Amygdala (tissue), 56 donors: ENCODE results near the gene CACNA1C.

ENCODE experiments used
- DNase-seq, 56 donors: peaks; one replicate each; lab custom pipeline; 2025; lab: John Stamatoyannopoulos, UW

Gene CACNA1C

GRCh38 chr12:2616763-2617162, 564.0 kb downstream of the CACNA1C start:
- no peak for DNase-seq

- DNase-seq = no peak
Observed at GRCh38 chr12:2617365-2617764, 564.6 kb downstream of the CACNA1C start.

- DNase-seq = no peak
Observed at GRCh38 chr12:2618291-2618995, 565.7 kb downstream of the CACNA1C start.

GRCh38 chr12:2619136-2619535, 566.3 kb downstream of the CACNA1C start:
- DNase-seq = no peak

DNA sequence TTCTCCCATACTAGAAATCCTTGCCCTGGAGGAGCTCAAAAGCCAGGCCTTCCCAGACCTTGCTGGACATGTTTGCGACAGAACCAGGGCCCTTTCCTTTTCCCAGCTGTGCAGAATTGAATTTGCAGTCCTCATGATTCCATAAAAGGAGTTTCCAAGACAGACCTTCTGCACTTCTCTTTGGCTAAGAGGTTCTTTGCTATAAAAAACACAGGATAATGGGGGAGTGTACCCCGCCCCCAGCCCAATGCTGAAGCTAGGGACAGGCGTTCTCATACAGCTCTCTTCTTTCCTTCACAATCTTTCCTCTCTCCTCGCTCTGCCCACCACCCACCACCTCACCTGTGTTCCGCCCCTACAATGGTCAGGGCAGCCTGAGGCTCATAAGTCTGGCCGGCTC, 569.7 kb downstream of the CACNA1C start:
- peak in 1 of 56 donors; percentile 8 for DNase-seq

GRCh38 chr12:2623472-2623871, 570.7 kb downstream of the CACNA1C start:
- DNase-seq = no peak

DNA sequence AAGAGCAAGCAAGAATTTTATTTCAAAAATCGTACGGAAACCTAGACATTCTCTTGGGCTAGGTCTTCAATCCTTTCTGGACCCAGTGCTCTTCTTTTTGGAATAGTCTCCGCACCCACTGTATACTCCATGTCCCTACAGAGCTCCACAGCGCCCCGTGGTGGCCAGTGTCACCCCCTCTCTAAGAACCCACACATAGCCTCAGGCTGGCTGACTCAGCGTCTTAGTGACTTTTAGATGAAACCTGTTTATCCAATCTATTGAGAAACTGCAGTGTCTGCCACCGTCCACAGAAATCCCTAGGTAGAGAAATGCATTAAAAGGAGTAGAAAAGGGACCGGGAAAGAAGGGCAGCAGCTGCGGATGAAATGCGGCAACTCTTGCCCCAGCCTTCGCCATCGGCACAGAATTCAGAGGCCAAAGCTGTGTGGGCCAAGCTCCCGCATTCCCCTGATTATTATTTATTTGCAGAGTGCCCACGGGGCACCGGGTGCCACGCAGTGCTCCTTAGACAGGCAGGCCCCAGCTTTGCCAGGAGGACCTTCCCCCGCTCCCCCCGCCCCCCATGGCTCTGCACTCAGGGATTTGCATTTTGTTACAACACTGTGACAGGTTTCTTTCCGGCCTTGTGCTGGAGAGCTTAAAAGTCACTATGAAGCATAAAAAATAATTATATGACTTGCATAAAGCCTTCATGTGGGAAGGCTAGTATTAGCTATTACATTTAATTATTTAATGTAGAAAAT, 571.9 kb downstream of the CACNA1C start:
- DNase-seq = peak in 4 of 56 donors; percentile 7 to 18 (median 16)

- no peak for DNase-seq
Observed at GRCh38 chr12:2625289-2625612, 572.5 kb downstream of the CACNA1C start.

GRCh38 chr12:2627076-2627834, 574.5 kb downstream of the CACNA1C start:
- no peak for DNase-seq

DNA sequence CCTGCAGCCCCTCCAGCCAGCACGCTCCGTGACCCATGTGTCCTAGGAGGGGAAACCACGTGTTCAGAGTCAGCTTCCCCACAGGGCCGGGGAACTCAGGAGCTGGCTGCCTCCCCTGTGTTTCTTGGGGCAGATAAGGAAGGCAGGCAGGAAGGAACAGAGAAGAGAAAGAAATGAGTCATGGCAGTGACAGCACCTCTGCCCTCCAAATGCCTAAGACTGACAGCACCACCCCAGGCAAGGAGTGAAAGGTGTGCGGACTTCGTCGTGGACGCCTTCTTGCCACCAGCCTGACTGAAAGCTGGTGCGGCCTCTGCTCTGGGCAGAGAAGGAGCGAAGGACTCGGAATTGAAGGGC, 575.0 kb downstream of the CACNA1C start:
- no peak for DNase-seq

GRCh38 chr12:2628401-2628800, 575.6 kb downstream of the CACNA1C start:
- DNase-seq = no peak

- DNase-seq = no peak
Observed at GRCh38 chr12:2629051-2629450, 576.3 kb downstream of the CACNA1C start.

- no peak for DNase-seq
Observed at GRCh38 chr12:2631653-2632350, 579.0 kb downstream of the CACNA1C start.

GRCh38 chr12:2633176-2633824, 580.5 kb downstream of the CACNA1C start:
- DNase-seq = no peak

DNA sequence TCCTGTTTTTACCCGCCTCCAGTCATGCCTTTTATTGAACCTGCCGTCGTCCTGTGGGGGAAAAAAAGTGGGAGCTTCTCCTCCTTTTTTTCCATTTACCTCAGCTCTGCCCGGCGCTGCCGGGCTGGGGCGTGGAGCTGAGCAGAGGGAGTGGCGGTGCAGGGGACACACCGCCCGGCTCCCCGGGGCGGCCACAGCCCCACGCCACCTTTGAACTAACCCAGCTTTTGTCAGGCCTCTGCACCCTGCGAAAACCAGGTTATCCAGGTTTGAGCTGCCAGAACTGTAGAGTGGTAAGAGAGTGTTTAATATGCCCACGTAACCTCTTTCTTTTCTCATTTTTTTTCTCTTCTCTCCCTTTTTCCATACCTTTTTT, 581.0 kb downstream of the CACNA1C start:
- DNase-seq = no peak

- DNase-seq = no peak
Observed at GRCh38 chr12:2634471-2634870, 581.7 kb downstream of the CACNA1C start.

DNA sequence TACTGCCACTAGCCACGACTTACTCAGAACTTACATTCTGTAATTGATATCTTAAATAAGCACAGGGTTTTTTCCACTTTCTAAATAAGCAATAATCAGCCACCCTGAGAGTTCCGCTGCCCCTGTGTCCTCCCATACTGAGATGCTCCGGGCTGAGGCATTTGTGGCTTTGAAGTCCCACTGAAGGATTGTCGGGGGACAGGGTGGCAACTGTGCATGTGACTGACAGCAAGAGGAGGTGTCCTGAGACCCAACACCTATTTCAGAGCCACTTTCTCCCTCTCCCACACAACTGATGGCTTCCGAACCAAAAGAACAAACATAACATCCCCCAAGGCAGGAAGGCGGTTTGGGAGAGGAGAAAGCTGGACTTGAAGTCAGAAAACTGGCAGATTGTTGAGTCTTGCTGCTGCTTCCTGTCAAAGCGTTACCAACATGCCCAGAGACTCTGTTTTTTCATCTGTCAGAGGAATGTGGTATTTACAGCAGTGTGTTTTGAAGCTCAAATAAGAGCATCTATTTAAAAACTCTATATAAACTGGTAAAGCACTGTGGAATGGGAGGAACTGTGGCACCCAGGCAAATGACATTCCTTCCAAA, 584.1 kb downstream of the CACNA1C start:
- DNase-seq = peak in 3 of 56 donors; percentile 10 to 46 (median 19)

- DNase-seq = no peak
Observed at GRCh38 chr12:2637371-2637770, 584.6 kb downstream of the CACNA1C start.

DNA sequence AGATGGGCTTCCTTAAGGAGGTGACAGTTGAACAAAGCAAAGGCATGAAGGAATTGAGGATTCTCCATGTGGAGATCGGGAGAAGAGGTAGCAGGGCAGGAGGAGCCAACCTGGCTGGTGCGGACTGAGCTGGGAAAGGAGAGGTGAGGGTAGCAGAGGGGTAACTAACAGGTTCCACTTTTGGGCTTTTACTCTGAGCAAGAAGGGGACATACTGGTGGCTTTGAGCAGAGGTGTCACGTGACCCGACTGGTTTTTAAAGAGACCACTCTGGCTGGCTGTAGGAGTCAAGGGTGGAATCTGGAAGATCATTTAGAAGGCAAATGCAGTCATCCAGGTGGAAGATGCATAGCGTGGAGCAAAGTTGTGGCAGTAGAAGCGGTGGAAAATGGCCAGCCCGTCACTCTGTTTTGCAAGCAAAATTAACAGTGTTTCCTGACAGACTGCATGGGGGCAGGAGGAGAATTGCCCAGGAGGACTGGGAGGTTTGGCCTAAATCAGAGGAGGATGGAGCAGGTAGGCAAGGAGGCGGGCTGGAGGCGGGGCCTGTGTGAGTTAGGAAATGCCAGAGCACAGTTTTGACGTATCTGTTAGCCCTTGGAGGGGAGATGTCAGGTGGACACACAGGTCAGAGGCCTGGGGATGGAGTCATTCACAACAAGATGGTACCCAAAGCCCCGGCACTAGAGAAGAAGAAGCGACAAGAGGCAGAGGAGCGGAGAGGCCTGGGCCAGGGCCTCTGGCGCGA, 585.7 kb downstream of the CACNA1C start:
- DNase-seq = no peak

DNA sequence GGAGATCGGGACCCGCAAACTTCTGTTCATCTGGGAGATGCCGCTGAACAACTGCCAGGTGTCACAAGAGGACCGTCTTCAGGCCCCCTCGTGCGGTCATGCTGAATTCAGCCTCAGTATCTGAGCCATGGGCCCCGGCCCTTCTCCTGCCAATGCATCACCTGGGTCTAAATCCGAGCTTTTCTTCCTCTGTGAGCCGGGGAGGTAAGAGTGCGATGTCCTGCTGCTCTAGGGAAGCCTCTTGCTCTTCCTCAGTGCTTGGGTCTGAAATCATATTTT, 586.2 kb downstream of the CACNA1C start:
- DNase-seq = no peak
